Endothelial cell of umbilical vein (primary cell): ENCODE results near the gene RASD1. TPM values are rescaled to one million over a fixed set of nuclear protein-coding genes. Genes with fewer than 3 reads are reported as not detected.

Source experiments
- BruUV-seq: library from RNA; stranded (reverse); fragments of 400-500 nt; replicated peaks from 2 replicates; lab custom pipeline; 2021; lab: Mats Ljungman, UMichigan
- CTCF ChIA-PET: fragments of 300-600, 350-600 bp; sonication (Branson Sonifier 250); formaldehyde crosslinking; loops from one replicate; lab custom pipeline; 2021; ENCODE audit warnings: antibody characterized with exemption, inconsistent platforms; lab: Charles Lee
- POLR2A ChIA-PET: fragments of 300-600, 350-600 bp; sonication (Branson Sonifier 250); formaldehyde crosslinking; loops from one replicate; lab custom pipeline; 2021; ENCODE audit warnings: antibody characterized with exemption, inconsistent platforms; lab: Charles Lee
- DNase-seq: peaks from one replicate; pipeline ENCODE4 v3.0.0-alpha.2; 2011; ENCODE audit warnings: low read depth, low spot score
- FAIRE-seq: peaks from 2 replicates; lab custom pipeline; 2011; peaks lifted over from hg19 to GRCh38; lab: Jason Lieb, UNC
- H2AFZ ChIP-seq: 2 replicates; pipeline ENCODE4 v1.6.0; 2012; ENCODE audit warnings: low read depth, low read length, control low read depth, inconsistent platforms
- H3K27ac ChIP-seq: 2 replicates; pipeline ENCODE4 v1.5.1; 2011; ENCODE audit warnings: low read depth, mild to moderate bottlenecking, control low read depth, low read length, moderate library complexity; ENCODE audit not compliant: insufficient read depth
- H3K27me3 ChIP-seq, 2 experiments: 2 replicates each; pipeline versions ENCODE4 v1.6.0 to v1.6.1; 2011; ENCODE audit warnings: low read length in 2 of 2, mixed read lengths in 1 of 2; ENCODE audit not compliant: control insufficient read depth in 2 of 2, insufficient read depth in 2 of 2
- H3K36me3 ChIP-seq, 2 experiments: 2 replicates in 1 of 2; 3 replicates in 1 of 2; pipeline ENCODE4 v1.5.1; 2011; ENCODE audit warnings: low read length in 2 of 2, mild to moderate bottlenecking in 1 of 2, moderate library complexity in 1 of 2; ENCODE audit not compliant: control insufficient read depth in 2 of 2, insufficient read depth in 2 of 2; ENCODE audit errors: extremely low read depth in 1 of 2
- H3K4me1 ChIP-seq: 3 replicates; pipeline ENCODE4 v1.5.1; 2011; ENCODE audit warnings: mild to moderate bottlenecking, low read length; ENCODE audit not compliant: control insufficient read depth, insufficient read depth; ENCODE audit errors: extremely low read depth
- H3K4me2 ChIP-seq: 2 replicates; pipeline ENCODE4 v1.6.1; 2011; ENCODE audit warnings: low read length, control low read depth, mixed read lengths; ENCODE audit not compliant: insufficient read depth
- H3K4me3 ChIP-seq, 3 experiments: fragments of 200-600 bp in 1 of 3; sonication (generic), shearing (Covaris generic) in 1 of 3; replicated peaks in 1 of 3; 2 replicates each; pipeline ENCODE4 v1.5.1; 2011 to 2016; ENCODE audit warnings: control low read depth in 3 of 3, low read length in 3 of 3, mild to moderate bottlenecking in 2 of 3, inconsistent platforms in 1 of 3, low read depth in 1 of 3, moderate library complexity in 1 of 3; ENCODE audit not compliant: insufficient read depth in 1 of 3
- H3K79me2 ChIP-seq: 2 replicates; pipeline ENCODE4 v1.6.0; 2012; ENCODE audit warnings: low read length, inconsistent platforms; ENCODE audit not compliant: control insufficient read depth, insufficient read depth
- H3K9ac ChIP-seq: replicated peaks from 2 replicates; pipeline ENCODE3; 2011; ENCODE audit warnings: low read length, control low read depth; ENCODE audit not compliant: insufficient read depth; ENCODE audit errors: extremely low read depth
- H3K9me1 ChIP-seq: replicated peaks from 3 replicates; pipeline ENCODE4 v1.6.0; 2011; ENCODE audit warnings: mild to moderate bottlenecking, low read length; ENCODE audit not compliant: control insufficient read depth, insufficient read depth; ENCODE audit errors: extremely low read depth
- H3K9me3 ChIP-seq: replicated peaks from 2 replicates; pipeline ENCODE4 v1.5.1; 2012; ENCODE audit warnings: low read length, inconsistent platforms; ENCODE audit not compliant: control insufficient read depth, insufficient read depth
- H4K20me1 ChIP-seq: replicated peaks from 2 replicates; pipeline ENCODE3; 2011; ENCODE audit warnings: mild to moderate bottlenecking, low read length; ENCODE audit not compliant: control insufficient read depth, insufficient read depth; ENCODE audit errors: extremely low read depth
- EZH2 ChIP-seq: IDR thresholded peaks from 2 replicates; pipeline ENCODE4 v1.6.1; 2012; ENCODE audit warnings: borderline replicate concordance, low read depth, mild to moderate bottlenecking, moderate library complexity, low read length, inconsistent platforms; ENCODE audit not compliant: severe bottlenecking
- FOS ChIP-seq: IDR thresholded peaks from 2 replicates; pipeline ENCODE4 v1.6.1; 2011; ENCODE audit warnings: mild to moderate bottlenecking, low read length, moderate library complexity, borderline replicate concordance; ENCODE audit not compliant: insufficient read depth
- GATA2 ChIP-seq: IDR thresholded peaks from 2 replicates; pipeline ENCODE4 v1.7.0; 2011; ENCODE audit warnings: low read depth, mild to moderate bottlenecking, moderate library complexity, mixed read lengths, low read length; ENCODE audit not compliant: insufficient read length, insufficient read depth
- JUN ChIP-seq: IDR thresholded peaks from 2 replicates; pipeline ENCODE4 v1.6.1; 2011; ENCODE audit warnings: borderline replicate concordance, low read depth; ENCODE audit not compliant: insufficient read length, insufficient read depth
- MYC ChIP-seq: IDR thresholded peaks from one replicate; pipeline ENCODE4 v1.6.1; 2011; ENCODE audit warnings: mild to moderate bottlenecking, low read depth, low read length
- POLR2A ChIP-seq: IDR thresholded peaks from 2 replicates; pipeline ENCODE4 v1.6.1; 2012; ENCODE audit warnings: low read depth, mild to moderate bottlenecking, control low read depth, low read length
- POLR2AphosphoS5 ChIP-seq: IDR thresholded peaks from 2 replicates; pipeline ENCODE4 v1.6.1; 2012; ENCODE audit warnings: low read depth, mild to moderate bottlenecking, control low read depth, low read length, moderate library complexity; ENCODE audit not compliant: insufficient read depth
- dilution Hi-C: fragments of 300-500 bp; cut with MboI; formaldehyde crosslinking; loops from one replicate; pipeline ENCODE4 v1.15.0; 2019; ENCODE audit warnings: low sequenced_read_pairs; ENCODE audit not compliant: extremely low pct_ligation_motif_present
- intact Hi-C: fragments of 100-400 bp; cut with micrococcal nuclease; formaldehyde crosslinking; loops from one replicate; pipeline ENCODE4 v1.10.0; 2022
- polyA plus RNA-seq, 4 experiments: library from polyadenylated mRNA; depleted of rRNA in 3 of 4; stranded (reverse) in 3 of 4; unstranded in 1 of 4; fragments of >200 nt; gene quantifications; 2 replicates each; pipeline versions ENCODE4 v1.2.1 to v1.2.3, GENCODE V29; 2011 to 2012; ENCODE audit warnings: missing spikeins in 1 of 4
- total RNA-seq: library from RNA; stranded (reverse); gene quantifications from 2 replicates; pipeline ENCODE4 v1.2.3, GENCODE V29; 2021
- TF ChIP-seq, protein P1 (sequence below), 2 donors: IDR thresholded peaks; 1 replicate in 1 of 2; 2 replicates in 1 of 2; pipeline ENCODE4 v1.5.1; 2011; ENCODE audit warnings: low read length in 2 of 2, mild to moderate bottlenecking in 2 of 2, moderate library complexity in 2 of 2, control low read depth in 1 of 2, inconsistent platforms in 1 of 2, low read depth in 1 of 2; ENCODE audit not compliant: insufficient read depth in 1 of 2; ENCODE audit errors: extremely low read depth in 1 of 2
- TF ChIP-seq, protein P2 (sequence below): IDR thresholded peaks from 2 replicates; pipeline ENCODE4 v1.6.1; 2011; ENCODE audit not compliant: insufficient read depth, insufficient read length

The RASD1 gene
- total and polyA plus RNA-seq, 2 donors (not counting 3 experiments of a cell fraction or from before 2014, with no cell fraction given) = 4.2 to 15.7 TPM

DNA sequence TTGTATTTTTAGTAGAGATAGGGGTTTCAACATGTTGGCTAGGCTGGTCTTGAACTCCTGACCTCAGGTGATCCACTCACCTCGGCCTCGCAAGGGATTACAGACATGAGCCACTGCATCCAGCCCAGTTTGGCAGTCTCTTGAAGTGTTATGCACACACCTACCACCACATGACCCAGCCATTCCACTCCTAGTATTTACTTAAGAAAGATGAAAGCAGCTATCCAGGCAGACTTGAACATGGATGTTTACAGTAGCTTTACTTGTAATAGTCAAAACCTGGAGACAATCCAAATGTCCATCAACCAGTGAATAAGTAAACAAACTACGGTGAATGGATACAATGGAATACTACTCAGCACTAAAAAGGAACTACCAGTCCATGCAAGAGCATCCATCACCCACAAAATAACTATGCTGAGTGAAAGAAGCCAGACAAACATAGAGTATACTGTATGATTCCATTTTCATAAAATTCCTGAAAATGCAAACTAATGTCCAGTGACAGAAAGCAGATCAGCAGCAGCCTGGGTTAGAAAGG, 37.8 kb upstream of the RASD1 start:
- CTCF ChIA-PET = no interaction called here

More for the DNA sequence above, 37.8 kb upstream of the RASD1 start:
- H3K79me2 ChIP-seq = no peaks in the 10 kb centered on the region
- TF ChIP-seq FOS (no peak), EZH2 (no peak), POLR2AphosphoS5 (no peak), JUN (no peak), POLR2A (no peak), MYC (no peak), GATA2 (no peak)
- TF ChIP-seq, protein P1, sequence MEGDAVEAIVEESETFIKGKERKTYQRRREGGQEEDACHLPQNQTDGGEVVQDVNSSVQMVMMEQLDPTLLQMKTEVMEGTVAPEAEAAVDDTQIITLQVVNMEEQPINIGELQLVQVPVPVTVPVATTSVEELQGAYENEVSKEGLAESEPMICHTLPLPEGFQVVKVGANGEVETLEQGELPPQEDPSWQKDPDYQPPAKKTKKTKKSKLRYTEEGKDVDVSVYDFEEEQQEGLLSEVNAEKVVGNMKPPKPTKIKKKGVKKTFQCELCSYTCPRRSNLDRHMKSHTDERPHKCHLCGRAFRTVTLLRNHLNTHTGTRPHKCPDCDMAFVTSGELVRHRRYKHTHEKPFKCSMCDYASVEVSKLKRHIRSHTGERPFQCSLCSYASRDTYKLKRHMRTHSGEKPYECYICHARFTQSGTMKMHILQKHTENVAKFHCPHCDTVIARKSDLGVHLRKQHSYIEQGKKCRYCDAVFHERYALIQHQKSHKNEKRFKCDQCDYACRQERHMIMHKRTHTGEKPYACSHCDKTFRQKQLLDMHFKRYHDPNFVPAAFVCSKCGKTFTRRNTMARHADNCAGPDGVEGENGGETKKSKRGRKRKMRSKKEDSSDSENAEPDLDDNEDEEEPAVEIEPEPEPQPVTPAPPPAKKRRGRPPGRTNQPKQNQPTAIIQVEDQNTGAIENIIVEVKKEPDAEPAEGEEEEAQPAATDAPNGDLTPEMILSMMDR (IDR thresholded peaks at IDR 0.05; ENCODE audit: extremely low read depth in 1 of 2, insufficient read depth in 1 of 2, low read depth in 1 of 2, low read length in 2 of 2) = no peak
- TF ChIP-seq, protein P2, sequence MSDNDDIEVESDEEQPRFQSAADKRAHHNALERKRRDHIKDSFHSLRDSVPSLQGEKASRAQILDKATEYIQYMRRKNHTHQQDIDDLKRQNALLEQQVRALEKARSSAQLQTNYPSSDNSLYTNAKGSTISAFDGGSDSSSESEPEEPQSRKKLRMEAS = no peak
- dilution Hi-C loops = no loop called here
- intact Hi-C loops = no loop called here
- POLR2A ChIA-PET = no interaction called here
- H3K4me1 ChIP-seq = no peaks in the 10 kb centered on the region
- no peaks in the 10 kb centered on the region for H3K9me1 ChIP-seq
- H3K4me3 ChIP-seq = no peak overlapping the region
- no peaks in the 10 kb centered on the region for H4K20me1 ChIP-seq
- no peaks in the 10 kb centered on the region for H3K27me3 ChIP-seq
- H3K27ac ChIP-seq = no peak overlapping the region
- no peak overlapping the region for H3K4me2 ChIP-seq
- BruUV-seq = no TSS peak
- no peaks in the 10 kb centered on the region for H3K9me3 ChIP-seq
- DNase-seq (no peak), FAIRE-seq (no peak)
- H3K36me3 ChIP-seq = no peaks in the 10 kb centered on the region
- no peak overlapping the region for H2AFZ ChIP-seq
- H3K9ac ChIP-seq = no peak overlapping the region
